HepG2 (cell line): Measurements from ENCODE around the gene ATOH8. TPM values are rescaled to one million over a fixed set of nuclear protein-coding genes. Genes with fewer than 3 reads are reported as not detected.
"Not testable (repeated sequence)": the region's sequence is repeated elsewhere in the genome, so short reads cannot be mapped to it uniquely, and the experiment has no call there.

Source experiments
- ATAC-seq: fragments of 200-7000 bp; cut with Tn5 transposase; 3 replicates; pipeline ENCODE4 v1.9.1; 2020; ENCODE audit warnings: mild to moderate bottlenecking, moderate library complexity
- BruUV-seq: library from RNA; stranded (reverse); fragments of 400-500 nt; replicated peaks from 2 replicates; lab custom pipeline; 2021; lab: Mats Ljungman, UMichigan
- CTCF ChIA-PET: fragments of 300-600 bp; formaldehyde crosslinking; extraction: SDS; loops from one replicate; lab custom pipeline; 2021; ENCODE audit warnings: low total read pairs, inconsistent platforms, low intra/inter-chr PET ratio; lab: Yijun Ruan, JAX
- POLR2A ChIA-PET: fragments of 350-600 bp; sonication (Branson Sonifier 250); formaldehyde crosslinking; loops from one replicate; lab custom pipeline; 2020; ENCODE audit warnings: antibody characterized with exemption, inconsistent platforms; lab: Yijun Ruan, JAX
- DNase-seq: peaks from one replicate; pipeline ENCODE4 v3.0.0-alpha.2; 2015; ENCODE audit warnings: low spot score
- FAIRE-seq: peaks from 3 replicates; lab custom pipeline; 2011; peaks lifted over from hg19 to GRCh38; lab: Jason Lieb, UNC
- H2AFZ ChIP-seq: one replicate; pipeline ENCODE4 v1.6.1; 2011; ENCODE audit warnings: low read length, inconsistent platforms
- H3K27ac ChIP-seq: fragments of 300-600 bp; 3 replicates; pipeline ENCODE4 v1.8.0; 2011; ENCODE audit warnings: mixed run types, mild to moderate bottlenecking, mixed read lengths, low read length, inconsistent platforms; ENCODE audit not compliant: insufficient read depth; ENCODE audit errors: extremely low read length
- H3K27me3 ChIP-seq, 2 experiments: fragments of 200-600 bp in 1 of 2; 2 replicates in 1 of 2; 3 replicates in 1 of 2; pipeline versions ENCODE4 v1.6.0 to v1.8.0; 2011; ENCODE audit warnings: low read length in 2 of 2, mild to moderate bottlenecking in 2 of 2, moderate library complexity in 2 of 2, inconsistent platforms in 1 of 2; ENCODE audit not compliant: insufficient read depth in 2 of 2, control insufficient read depth in 1 of 2
- H3K36me3 ChIP-seq, 2 experiments: fragments of 200-600 bp in 1 of 2; replicated peaks in 1 of 2; 2 replicates in 1 of 2; 3 replicates in 1 of 2; pipeline versions ENCODE4 v1.5.1 to v1.8.0; 2011; ENCODE audit warnings: low read length in 2 of 2, inconsistent platforms in 1 of 2; ENCODE audit not compliant: insufficient read depth in 2 of 2, control insufficient read depth in 1 of 2
- H3K4me1 ChIP-seq: 2 replicates; pipeline ENCODE4 v1.5.1; 2012; ENCODE audit warnings: low read length, inconsistent platforms; ENCODE audit not compliant: insufficient read depth
- H3K4me2 ChIP-seq: 2 replicates; pipeline ENCODE4 v1.6.0; 2011; ENCODE audit warnings: low read depth, low read length, inconsistent platforms
- H3K4me3 ChIP-seq, 3 experiments: fragments of 200-600 bp in 1 of 3; sonication (generic), shearing (Covaris generic) in 1 of 3; replicated peaks in 1 of 3; 2 replicates each; pipeline ENCODE4 v1.5.1; 2011 to 2016; ENCODE audit warnings: low read length in 3 of 3, inconsistent platforms in 2 of 3, low read depth in 2 of 3, mild to moderate bottlenecking in 2 of 3, control low read depth in 1 of 3, mixed read lengths in 1 of 3; ENCODE audit not compliant: insufficient read depth in 1 of 3
- H3K79me2 ChIP-seq: one replicate; pipeline ENCODE4 v1.6.1; 2011; ENCODE audit warnings: low read length, inconsistent platforms; ENCODE audit not compliant: insufficient read depth
- H3K9ac ChIP-seq: 2 replicates; pipeline ENCODE4 v1.6.0; 2011; ENCODE audit warnings: mild to moderate bottlenecking, low read depth, low read length, inconsistent platforms; ENCODE audit not compliant: insufficient read depth
- H3K9me3 ChIP-seq: 2 replicates; pipeline ENCODE4 v1.5.1; 2012; ENCODE audit warnings: mild to moderate bottlenecking, low read length
- H4K20me1 ChIP-seq: 2 replicates; pipeline ENCODE4 v1.6.0; 2011; ENCODE audit warnings: inconsistent platforms, mild to moderate bottlenecking, low read length, moderate library complexity; ENCODE audit not compliant: insufficient read depth
- FOXC1 ChIP-seq: sonication (generic); formaldehyde crosslinking; IDR thresholded peaks from 2 replicates; pipeline ENCODE4 v1.8.0; 2022; ENCODE audit warnings: mild to moderate bottlenecking, missing genetic modification reagents, borderline replicate concordance
- WGBS: methylation state at CpG from one replicate; pipeline ENCODE4 v1.1.6; 2017; ENCODE audit warnings: low lambda C conversion rate; 5-methylcytosine and 5-hydroxymethylcytosine counted together
- in situ Hi-C: cut with HindIII; loops from 2 replicates; pipeline ENCODE4 v1.10.0; 2017; ENCODE audit warnings: low pct_unique_long_range_greater_than_20kb; ENCODE audit not compliant: extremely low pct_ligation_motif_present
- intact Hi-C: fragments of 100-400 bp; cut with micrococcal nuclease; formaldehyde crosslinking; loops from one replicate; pipeline ENCODE4 v1.10.0; 2022; ENCODE audit not compliant: unreplicated experiment
- polyA plus RNA-seq, 8 experiments: library from polyadenylated mRNA; depleted of rRNA in 3 of 8; stranded (reverse) in 7 of 8; unstranded in 1 of 8; fragments of >200 nt; fragmentation: Illumina TruSeq in 4 of 8; extraction: Trizol in 4 of 8; gene quantifications; 2 replicates each; pipeline versions ENCODE4 v1.2.1 to v1.2.3, GENCODE V29; 2011 to 2016; ENCODE audit warnings: low read depth in 4 of 8, missing spikeins in 1 of 8, mixed read lengths in 1 of 8; ENCODE audit not compliant: insufficient read depth in 1 of 8
- total RNA-seq, 5 experiments: library from RNA; depleted of rRNA; stranded (reverse); fragments of >200 nt; fragmentation: Illumina TruSeq; extraction: Trizol; gene quantifications; 2 replicates each; pipeline ENCODE4 v1.2.3, GENCODE V29; 2016; ENCODE audit warnings: low read depth in 1 of 5
- TF ChIP-seq, protein P1 (sequence below), 2 experiments: fragments of 450-650 bp in 1 of 2; sonication (generic) in 1 of 2; formaldehyde crosslinking; IDR thresholded peaks; 2 replicates each; pipeline versions ENCODE4 v1.5.0 to v1.8.0; 2020 to 2022; ENCODE audit warnings: mild to moderate bottlenecking in 1 of 2, missing genetic modification reagents in 1 of 2

ATOH8 gene
- total and polyA plus RNA-seq, 2 of the 13 experiments (the other 11 are each of a cell fraction or from before 2014, with no cell fraction given), result 0.13 to 0.61 TPM

DNA sequence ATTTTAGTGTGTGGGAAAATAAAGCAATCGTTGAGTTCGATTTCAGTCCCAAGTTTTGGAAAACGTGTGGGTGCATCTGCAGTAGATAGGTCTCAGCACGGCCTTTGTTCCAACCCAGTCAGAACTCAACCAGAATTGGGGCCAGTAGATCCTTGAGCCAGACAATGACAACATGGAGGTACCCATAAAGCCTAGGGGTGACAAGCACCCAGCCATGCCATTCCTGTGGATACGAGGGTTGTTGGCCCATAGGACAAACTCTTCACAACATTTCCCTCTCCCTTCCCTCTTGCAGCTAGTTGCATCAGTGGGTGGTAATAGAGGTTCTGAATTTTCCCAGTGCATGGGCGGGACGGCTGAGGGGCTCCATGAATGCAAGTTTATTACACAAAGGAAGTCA is 74.9 kb downstream of the ATOH8 start:
- POLR2A ChIA-PET, result no interaction called here
- Histone ChIP-seq H3K36me3 (no peaks in the 10 kb centered on the region), H3K79me2 (no peaks in the 10 kb centered on the region), H2AFZ (no peak overlapping the region), H3K4me3 (no peak overlapping the region), H4K20me1 (no peaks in the 10 kb centered on the region), H3K27ac (no peak overlapping the region), H3K9ac (no peak overlapping the region), H3K4me2 (no peak overlapping the region), H3K27me3 (peaks cover 3 to 8% of the 10 kb centered on the region in 2 experiments; a peak in 2 of 5 replicates), H3K9me3 (no peaks in the 10 kb centered on the region), H3K4me1 (peaks cover 6% of the 10 kb centered on the region; the same call in 1 of the 2 replicates)
- intact Hi-C loops, result loop anchor here (5.0 kb wide), 1 partner anchor 544 kb away; no protein-coding TSS in a partner anchor
- ATAC-seq, result no peak
- in situ Hi-C loops, result loop anchor here (5.0 kb wide), 1 partner anchor 249 kb away; no protein-coding TSS in a partner anchor
- no TSS peak for BruUV-seq
- FAIRE-seq, result no peak
- WGBS, result 37% methylated on average over 7 of the region's 7 CpGs
- TF ChIP-seq, protein P1, sequence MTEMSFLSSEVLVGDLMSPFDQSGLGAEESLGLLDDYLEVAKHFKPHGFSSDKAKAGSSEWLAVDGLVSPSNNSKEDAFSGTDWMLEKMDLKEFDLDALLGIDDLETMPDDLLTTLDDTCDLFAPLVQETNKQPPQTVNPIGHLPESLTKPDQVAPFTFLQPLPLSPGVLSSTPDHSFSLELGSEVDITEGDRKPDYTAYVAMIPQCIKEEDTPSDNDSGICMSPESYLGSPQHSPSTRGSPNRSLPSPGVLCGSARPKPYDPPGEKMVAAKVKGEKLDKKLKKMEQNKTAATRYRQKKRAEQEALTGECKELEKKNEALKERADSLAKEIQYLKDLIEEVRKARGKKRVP (CRISPR knock-in tag; IDR thresholded peaks at IDR 0.05), result peak in 1 of 2 experiments; percentile 88; a peak in 2 of 4 replicates
- TF ChIP-seq FOXC1 (CRISPR knock-in tag), result no peak
- DNase-seq, result no peak
- CTCF ChIA-PET, result interaction anchor here (3.6 kb wide), 1 partner anchor 251 kb away, joined by 33 read pairs; no protein-coding TSS in a partner anchor

DNA sequence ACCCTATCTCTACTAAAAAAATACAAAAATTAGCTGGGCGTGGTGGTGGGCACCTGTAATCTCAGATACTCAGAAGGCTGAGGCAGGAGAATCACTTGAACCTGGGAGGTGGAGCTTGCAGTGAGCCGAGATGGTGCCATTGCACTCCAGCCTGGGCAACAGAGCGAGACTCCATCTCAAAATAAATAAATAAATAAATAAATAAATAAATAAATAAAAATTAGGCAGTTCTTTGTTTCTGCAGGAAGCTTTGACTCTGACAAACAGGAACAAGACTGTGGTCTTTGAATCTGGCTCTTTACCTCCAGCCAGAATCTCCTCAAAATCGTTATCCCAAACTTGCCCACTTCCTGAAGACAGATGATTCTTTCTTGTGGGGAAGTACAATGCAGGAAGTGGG is 75.6 kb downstream of the ATOH8 start:
- POLR2A ChIA-PET, H4K20me1 ChIP-seq, H3K36me3 ChIP-seq, H3K4me2 ChIP-seq, H3K9me3 ChIP-seq, H2AFZ ChIP-seq, BruUV-seq, ATAC-seq, H3K79me2 ChIP-seq, H3K27me3 ChIP-seq, H3K27ac ChIP-seq, H3K9ac ChIP-seq, DNase-seq, H3K4me3 ChIP-seq, FAIRE-seq, H3K4me1 ChIP-seq: not testable (repeated sequence)
- in situ Hi-C loops, result loop anchor here (5.0 kb wide), 1 partner anchor 248 kb away; no protein-coding TSS in a partner anchor
- CTCF ChIA-PET, result interaction anchor here (3.6 kb wide), 1 partner anchor 250 kb away, joined by 33 read pairs; no protein-coding TSS in a partner anchor
- 48% methylated on average over 4 of the region's 4 CpGs for WGBS
- intact Hi-C loops, result loop anchor here (5.0 kb wide), 1 partner anchor 543 kb away; no protein-coding TSS in a partner anchor
